RWPE2 (cell line): Measurements from ENCODE around the gene ZBTB43.

Experiments used
- ATAC-seq: fragments of 200-7000 bp; cut with Tn5 transposase; 3 replicates; pipeline ENCODE4 v1.9.1; 2021; ENCODE audit warnings: low read depth
- DNase-seq: peaks from one replicate; pipeline ENCODE4 v3.0.0-alpha.2; 2020; ENCODE audit warnings: low spot score
- H3K27ac ChIP-seq: fragments of 450-650 bp; 2 replicates; pipeline ENCODE4 v1.5.1; 2017; ENCODE audit warnings: mild to moderate bottlenecking; ENCODE audit not compliant: poor library complexity, severe bottlenecking
- H3K27me3 ChIP-seq: fragments of 250-450 bp; sonication (Bioruptor Pico); 2 replicates; pipeline ENCODE4 v1.5.1; 2021; ENCODE audit warnings: mild to moderate bottlenecking, moderate library complexity; ENCODE audit not compliant: insufficient read depth, poor library complexity, severe bottlenecking
- H3K36me3 ChIP-seq: fragments of 250-450 bp; sonication (Bioruptor Pico); 2 replicates; pipeline ENCODE4 v1.5.1; 2020; ENCODE audit warnings: low read depth, mild to moderate bottlenecking, moderate library complexity
- H3K4me1 ChIP-seq: fragments of 250-450 bp; sonication (Bioruptor Pico); 2 replicates; pipeline ENCODE4 v1.5.1; 2021; ENCODE audit warnings: mild to moderate bottlenecking, moderate library complexity; ENCODE audit not compliant: insufficient read depth, poor library complexity, severe bottlenecking
- H3K4me3 ChIP-seq: fragments of 250-450 bp; sonication (Bioruptor Pico); 2 replicates; pipeline ENCODE4 v1.5.1; 2021; ENCODE audit warnings: mild to moderate bottlenecking, moderate library complexity; ENCODE audit not compliant: severe bottlenecking
- H3K9me3 ChIP-seq: fragments of 250-450 bp; sonication (Bioruptor Pico); 2 replicates; pipeline ENCODE4 v1.5.1; 2021; ENCODE audit warnings: mild to moderate bottlenecking, moderate library complexity; ENCODE audit not compliant: severe bottlenecking
- CTCF ChIP-seq: fragments of 450-650 bp; IDR thresholded peaks from one replicate; pipeline ENCODE4 v1.5.1; 2017; ENCODE audit warnings: mild to moderate bottlenecking, moderate library complexity; ENCODE audit not compliant: poor library complexity, severe bottlenecking

Gene ZBTB43

GRCh38 chr9:126758916-126759585 is 45.8 kb upstream of the ZBTB43 start:
- no peak for ATAC-seq

DNA sequence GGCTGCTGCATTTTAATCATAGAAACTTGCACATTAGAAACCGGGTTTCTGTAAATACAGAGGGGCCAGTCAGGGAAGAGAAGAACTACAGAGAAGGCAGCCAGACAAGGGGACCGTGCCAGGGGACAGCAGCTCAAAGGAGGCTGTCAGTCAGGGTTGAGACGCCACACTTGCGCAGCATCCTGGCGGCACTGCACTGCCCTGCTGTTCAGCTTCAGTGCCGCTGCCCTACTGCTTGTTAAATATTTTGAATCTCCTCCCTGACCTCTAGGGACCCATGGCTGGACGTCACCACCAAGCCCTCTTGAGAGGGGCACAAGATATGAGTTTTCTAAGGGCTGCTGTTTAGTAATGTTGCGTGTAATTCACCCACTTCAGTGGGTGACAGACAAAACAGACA is 43.6 kb upstream of the ZBTB43 start:
- no peak for DNase-seq
- no peak overlapping the region for H3K27ac ChIP-seq
- no peaks in the 10 kb centered on the region for H3K9me3 ChIP-seq
- no peaks in the 10 kb centered on the region for H3K4me1 ChIP-seq
- ATAC-seq = no peak
- no peak for TF ChIP-seq CTCF
- no peaks in the 10 kb centered on the region for H3K36me3 ChIP-seq
- H3K27me3 ChIP-seq = no peaks in the 10 kb centered on the region
- no peak overlapping the region for H3K4me3 ChIP-seq

More at GRCh38 chr9:126758916-126759585, 45.8 kb upstream of the ZBTB43 start:
- TF ChIP-seq CTCF = no peak
- no peak for DNase-seq
- Histone ChIP-seq H3K4me3 (no peak overlapping the region), H3K36me3 (no peaks in the 10 kb centered on the region), H3K27ac (no peak overlapping the region), H3K27me3 (no peaks in the 10 kb centered on the region), H3K4me1 (no peaks in the 10 kb centered on the region), H3K9me3 (no peaks in the 10 kb centered on the region)

DNA sequence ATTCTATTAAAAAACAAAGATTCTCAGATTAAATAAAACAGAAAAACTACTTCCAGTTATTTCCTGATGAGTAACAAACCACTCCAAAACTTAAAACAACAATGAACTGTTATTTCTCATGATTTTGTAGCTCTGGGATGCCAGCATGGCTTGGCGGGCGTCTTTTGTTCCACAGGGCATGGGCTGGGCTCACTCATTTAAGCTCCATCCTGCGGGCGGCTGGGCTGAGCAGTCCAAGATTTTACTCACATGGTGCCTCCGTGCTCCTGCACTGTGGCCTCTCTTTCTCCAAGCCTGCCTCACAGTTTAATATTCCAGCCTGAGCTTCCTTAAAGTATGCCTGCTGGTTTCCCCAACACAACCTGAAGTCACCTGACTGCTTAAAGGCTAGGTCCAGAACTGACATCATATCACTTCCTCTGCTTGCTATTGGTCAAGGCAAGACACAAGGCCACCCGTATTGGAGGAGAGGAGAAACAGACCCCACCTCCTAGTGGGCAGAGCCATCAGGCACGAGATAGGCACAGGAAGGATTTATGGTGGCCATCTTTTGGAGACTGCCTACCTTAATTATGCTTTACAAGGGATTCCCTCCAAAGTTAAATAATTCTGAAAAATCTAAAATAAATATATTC is 41.6 kb upstream of the ZBTB43 start:
- DNase-seq (no peak), ATAC-seq (peak; percentile 35; the same call in 1 of the 3 replicates)
- Histone ChIP-seq H3K4me3 (no peak overlapping the region), H3K27me3 (no peaks in the 10 kb centered on the region), H3K4me1 (no peaks in the 10 kb centered on the region), H3K27ac (no peak overlapping the region), H3K36me3 (no peaks in the 10 kb centered on the region), H3K9me3 (no peaks in the 10 kb centered on the region)
- TF ChIP-seq CTCF = no peak

GRCh38 chr9:126773004-126773607 is 31.7 kb upstream of the ZBTB43 start:
- Histone ChIP-seq H3K9me3 (no peaks in the 10 kb centered on the region), H3K36me3 (no peaks in the 10 kb centered on the region), H3K27me3 (peaks cover 3% of the 10 kb centered on the region), H3K4me3 (no peak overlapping the region), H3K27ac (no peak overlapping the region), H3K4me1 (no peaks in the 10 kb centered on the region)
- DNase-seq = no peak
- ATAC-seq = no peak; the same call in 2 of the 3 replicates
- peak; percentile 48 for TF ChIP-seq CTCF
